HG02798 (cell line): ENCODE measurements around the gene ACER3.
"Not testable (repeated sequence)": the region's sequence is repeated elsewhere in the genome, so short reads cannot be mapped to it uniquely, and the experiment has no call there.

Experiments used
- ATAC-seq: cut with Tn5 transposase; IDR thresholded peaks from one replicate; pipeline ENCODE4 v1.9.1; 2021; ENCODE audit warnings: mild to moderate bottlenecking; ENCODE audit not compliant: unreplicated experiment, poor library complexity

Gene ACER3

GRCh38 chr11:76911415-76911808 lies 50.7 kb downstream of the ACER3 start:
- ATAC-seq: no peak

- no peak for ATAC-seq
Measured at GRCh38 chr11:76916712-76917111, 56.0 kb downstream of the ACER3 start.

DNA sequence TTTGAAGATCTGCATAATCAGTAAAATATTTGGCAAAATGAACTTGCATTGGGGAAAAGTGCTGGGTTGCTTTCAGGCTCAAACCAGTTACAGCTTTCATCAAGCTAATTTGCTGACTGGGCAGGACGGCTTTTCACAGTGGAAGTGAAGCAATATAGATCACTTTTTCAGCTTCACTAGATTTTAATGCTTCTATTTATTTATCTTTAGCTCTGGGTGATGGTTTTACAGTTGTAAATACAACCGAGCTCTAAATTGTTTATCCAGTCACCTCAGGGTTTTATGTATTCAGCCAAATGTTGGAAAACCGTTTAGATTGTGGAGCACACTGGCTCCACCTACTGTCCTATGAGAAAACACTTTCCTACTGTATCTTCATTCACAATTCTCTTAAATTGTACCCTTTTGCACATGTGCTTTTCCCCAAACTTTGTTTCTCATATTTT lies 58.2 kb downstream of the ACER3 start:
- ATAC-seq: no peak

DNA sequence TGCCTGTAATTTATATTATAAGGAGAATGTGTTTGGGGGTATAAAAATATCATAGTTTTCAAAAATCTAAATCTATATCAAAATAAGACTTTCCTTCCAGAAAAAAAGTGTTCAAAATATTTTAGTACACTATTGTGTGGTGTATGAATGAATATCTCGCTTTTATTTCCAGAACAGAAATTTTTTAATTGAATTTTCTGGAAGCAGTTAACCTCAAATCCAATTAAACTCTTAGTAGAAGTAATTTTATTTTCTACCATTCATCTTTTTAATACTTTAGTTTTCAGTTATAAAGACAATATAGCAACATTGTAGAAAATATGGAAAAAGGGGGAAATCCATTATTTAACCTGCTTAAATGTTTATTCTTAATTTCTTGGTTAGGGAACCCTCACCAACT lies 58.7 kb downstream of the ACER3 start:
- ATAC-seq: no peak

GRCh38 chr11:76919887-76920746 lies 59.4 kb downstream of the ACER3 start:
- ATAC-seq: peak; percentile 66

GRCh38 chr11:76927160-76927559 lies 66.4 kb downstream of the ACER3 start:
- ATAC-seq: no peak

GRCh38 chr11:76935042-76935441 lies 74.3 kb downstream of the ACER3 start:
- ATAC-seq: no peak

- ATAC-seq: no peak
Measured at GRCh38 chr11:76939219-76939631, 78.5 kb downstream of the ACER3 start.

DNA sequence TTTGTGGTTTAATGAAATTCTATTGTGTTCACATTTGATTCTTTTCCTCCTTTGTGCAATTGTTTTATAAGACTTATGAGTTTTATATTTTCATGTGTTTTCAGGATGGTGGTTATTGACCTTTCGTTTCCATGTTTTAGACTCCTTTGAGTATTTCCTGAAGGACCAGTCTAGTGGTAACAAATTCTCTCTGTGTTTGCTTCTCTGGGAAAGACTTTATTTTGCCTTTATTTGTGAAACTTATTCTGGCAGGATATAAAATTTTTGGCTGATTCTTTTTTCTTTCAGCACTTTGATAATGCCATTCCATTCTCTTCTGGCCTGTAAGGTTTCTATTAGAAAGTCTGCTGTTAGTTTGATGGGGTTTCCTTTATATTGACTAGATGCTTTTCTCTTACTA lies 83.5 kb downstream of the ACER3 start:
- no peak for ATAC-seq

GRCh38 chr11:76946223-76946622 lies 85.5 kb downstream of the ACER3 start:
- ATAC-seq: no peak

DNA sequence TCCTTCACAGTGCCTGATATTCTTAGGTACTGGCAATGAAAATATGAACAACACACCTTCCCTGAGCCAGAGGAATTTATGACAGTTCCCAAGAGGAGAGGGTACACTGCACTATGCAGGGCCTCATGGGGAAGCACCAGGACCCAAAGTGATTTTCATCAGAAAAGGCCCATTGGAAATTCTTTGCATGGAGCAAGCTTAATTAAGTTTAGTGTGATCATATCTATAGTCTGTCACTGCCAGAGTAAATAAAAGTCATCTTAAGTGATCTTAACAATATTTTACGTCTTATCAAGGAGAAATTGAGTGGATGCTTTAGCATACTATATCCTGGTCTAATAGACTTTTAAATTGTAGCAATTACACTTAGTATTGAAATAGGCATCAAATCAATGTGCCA lies 86.5 kb downstream of the ACER3 start:
- ATAC-seq: no peak

DNA sequence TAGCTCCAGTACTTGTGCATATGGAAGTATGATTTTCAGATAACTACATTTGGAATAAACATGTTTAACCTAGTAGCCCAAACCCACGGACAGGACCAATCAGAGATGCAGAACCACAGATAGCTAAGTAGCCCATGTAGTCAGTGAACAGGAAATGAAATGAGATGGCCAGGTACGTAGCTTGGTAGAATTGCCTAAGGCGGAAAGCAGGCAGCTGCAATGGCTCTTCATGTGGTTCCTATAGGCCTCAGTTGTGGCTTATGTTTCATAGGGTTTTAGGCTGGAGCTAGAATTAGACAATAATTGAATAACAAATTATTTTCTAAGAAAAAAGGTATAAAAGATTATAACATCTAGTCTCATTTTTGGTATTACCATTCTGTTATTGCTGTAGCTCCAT lies 87.1 kb downstream of the ACER3 start:
- no peak for ATAC-seq

- ATAC-seq: no peak
Measured at GRCh38 chr11:76955459-76956114, 94.9 kb downstream of the ACER3 start.

DNA sequence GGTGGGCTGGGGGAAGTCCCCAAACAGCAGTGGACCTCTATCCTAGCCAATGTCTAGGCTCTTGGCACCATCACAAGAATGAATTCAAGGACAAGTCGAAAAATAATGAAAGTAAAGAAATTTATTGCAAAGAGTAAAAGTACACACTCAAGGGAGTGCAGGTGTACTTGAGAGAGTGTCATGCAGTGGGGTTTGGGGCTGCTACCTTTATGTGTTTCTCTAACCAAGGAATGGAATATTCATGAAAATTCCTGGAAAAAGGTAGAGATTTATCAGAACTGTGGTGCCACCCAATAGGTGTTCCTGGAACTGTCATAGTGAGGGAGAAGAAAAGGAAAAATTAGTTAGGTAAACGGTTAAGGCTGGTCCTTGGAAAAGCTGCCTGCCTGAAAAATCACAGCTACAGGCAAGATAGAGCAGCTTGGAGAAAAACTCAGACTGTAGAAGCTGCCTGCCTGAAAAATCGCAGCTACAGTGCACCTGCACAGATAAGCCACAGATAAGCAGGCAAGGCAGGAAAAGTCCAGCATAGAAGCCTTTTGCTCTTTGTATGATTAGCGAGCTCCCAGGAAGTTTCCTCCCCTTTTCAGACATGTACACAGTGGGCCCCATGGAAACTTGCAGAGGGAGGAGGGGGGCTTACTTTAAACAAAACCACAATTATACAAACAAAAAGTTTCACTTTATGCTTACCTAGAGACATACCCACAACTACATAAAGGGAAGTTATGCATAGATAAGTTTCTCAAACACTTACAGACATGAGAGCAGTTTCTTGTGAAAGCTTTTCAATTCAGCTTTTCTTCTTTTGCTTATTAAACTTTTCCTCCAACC lies 102.1 kb downstream of the ACER3 start:
- no peak for ATAC-seq

DNA sequence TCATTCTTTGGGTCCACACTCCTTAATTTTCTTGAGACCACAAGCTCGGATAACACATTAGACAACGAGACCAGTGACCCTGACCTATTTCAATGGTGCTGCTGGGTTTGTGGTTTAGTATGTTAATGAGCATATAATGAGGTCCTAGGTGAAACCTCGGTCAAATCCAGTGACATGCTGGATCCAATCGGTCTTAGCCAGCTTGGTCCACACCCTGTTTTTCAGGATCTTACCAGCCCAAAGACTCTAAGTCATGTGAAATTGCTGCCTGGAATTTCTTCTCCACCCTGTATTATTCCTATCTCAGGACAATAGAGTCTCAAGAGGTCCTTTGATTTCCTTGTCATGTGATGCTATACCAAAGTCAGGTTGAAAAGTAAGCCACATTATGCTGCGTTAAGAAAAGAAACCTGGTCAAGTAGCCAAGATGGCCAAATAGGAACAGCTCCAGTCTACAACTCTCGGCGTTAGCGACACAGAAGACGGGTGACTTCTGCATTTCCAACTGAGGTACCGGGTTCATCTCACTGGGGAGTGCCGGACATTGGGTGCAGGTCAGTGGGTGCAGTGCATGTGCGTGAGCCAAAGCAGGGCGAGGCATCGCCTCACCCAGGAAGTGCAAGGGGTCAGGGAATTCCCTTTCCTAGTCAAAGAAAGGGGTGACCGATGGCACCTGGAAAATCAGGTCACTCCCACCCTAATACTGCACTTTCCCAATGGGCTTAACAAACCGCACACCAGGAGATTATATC lies 102.9 kb downstream of the ACER3 start:
- ATAC-seq: not testable (repeated sequence)

DNA sequence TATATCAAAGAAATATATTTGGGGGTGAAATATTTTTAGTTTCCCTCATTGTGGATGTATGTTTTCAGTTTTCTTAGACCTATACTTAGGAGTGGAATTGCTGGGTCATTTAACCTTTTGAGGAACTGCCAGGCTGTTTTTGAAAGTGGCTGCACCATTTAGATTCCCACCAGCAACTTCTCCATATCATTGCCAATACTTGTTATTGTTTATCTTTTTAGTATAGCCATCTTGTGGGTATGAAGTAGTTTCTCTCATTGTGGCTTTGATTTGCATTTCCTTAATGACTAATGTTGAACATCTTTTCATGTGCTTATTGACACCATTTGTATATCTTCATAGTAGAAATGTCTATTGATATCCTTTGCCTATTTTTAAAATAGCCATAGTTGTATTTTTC lies 111.3 kb downstream of the ACER3 start:
- ATAC-seq: no peak

GRCh38 chr11:76974179-76974891 lies 113.6 kb downstream of the ACER3 start:
- no peak for ATAC-seq

GRCh38 chr11:76975513-76975912 lies 114.8 kb downstream of the ACER3 start:
- no peak for ATAC-seq

DNA sequence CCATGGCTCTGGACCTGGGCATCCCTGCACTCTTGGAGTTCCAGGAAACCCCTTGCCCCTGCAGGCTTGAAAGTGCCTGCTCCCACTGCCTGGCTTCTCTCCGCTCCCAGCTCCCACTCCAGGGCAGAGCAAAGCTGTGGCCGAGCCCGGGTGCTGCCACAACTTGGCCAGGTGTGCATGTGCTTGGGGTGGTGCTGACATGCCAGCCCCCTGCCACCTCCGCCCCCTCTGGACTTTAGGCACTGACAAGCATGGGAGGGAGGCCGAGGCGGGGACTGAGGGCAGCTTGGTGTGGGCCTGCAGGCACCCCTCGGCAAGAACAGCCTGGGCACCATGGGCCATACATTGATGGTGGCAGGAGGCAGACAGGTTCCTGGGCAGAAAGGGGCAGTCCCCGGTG lies 117.1 kb downstream of the ACER3 start:
- no peak for ATAC-seq

DNA sequence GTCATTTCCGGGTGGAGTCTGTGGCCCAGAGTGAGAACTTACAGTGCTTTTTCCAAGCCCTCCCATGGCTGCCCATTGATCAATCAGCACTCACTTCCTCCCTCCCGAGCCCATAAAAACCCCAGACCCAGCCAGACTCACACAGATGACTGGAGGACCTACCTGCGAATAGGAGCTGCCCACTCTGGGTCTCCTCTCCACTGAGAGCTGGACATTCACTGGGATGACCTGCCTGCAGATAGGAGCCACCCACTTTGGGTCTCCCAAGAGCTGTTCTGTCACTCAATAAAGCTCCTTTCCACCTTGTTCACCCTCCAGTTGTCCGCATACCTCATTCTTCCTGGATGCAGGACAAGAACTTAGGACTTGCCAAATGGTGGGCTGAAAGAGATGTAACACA lies 117.5 kb downstream of the ACER3 start:
- ATAC-seq: no peak
